Stimulated activated CD8-positive, alpha-beta memory T cell treated with anti-CD3 and anti-CD28 coated beads, Interleukin-15, amount 100 ng/mL, for 48 hours (primary cell): ENCODE data around the gene LY86.

ENCODE experiments used
- DNase-seq, 2 donors: peaks; one replicate each; pipeline ENCODE4 v3.0.0-alpha.2; 2020; ENCODE audit warnings: low read depth in 2 of 2

The LY86 gene

DNA sequence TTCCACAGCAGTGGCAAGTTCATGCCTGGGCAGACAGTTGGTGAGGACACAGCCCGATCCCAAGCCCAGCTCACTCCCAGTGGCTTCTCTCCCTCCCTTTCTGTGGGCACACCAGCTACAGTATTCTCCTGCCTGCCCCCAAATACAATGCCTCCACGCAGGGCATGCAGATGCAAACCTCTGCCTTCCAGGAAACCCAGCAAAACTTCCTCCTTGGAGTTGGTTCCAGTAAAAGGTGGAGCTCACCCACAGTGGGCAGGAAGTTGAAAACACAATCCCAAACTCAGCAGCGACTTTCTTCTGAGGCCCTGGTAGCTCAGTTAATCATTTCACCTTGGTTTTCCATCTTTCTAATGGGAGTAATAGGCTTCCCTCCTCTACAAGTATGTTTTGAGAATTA lies 93.7 kb downstream of the LY86 start:
- DNase-seq, result no peak

DNA sequence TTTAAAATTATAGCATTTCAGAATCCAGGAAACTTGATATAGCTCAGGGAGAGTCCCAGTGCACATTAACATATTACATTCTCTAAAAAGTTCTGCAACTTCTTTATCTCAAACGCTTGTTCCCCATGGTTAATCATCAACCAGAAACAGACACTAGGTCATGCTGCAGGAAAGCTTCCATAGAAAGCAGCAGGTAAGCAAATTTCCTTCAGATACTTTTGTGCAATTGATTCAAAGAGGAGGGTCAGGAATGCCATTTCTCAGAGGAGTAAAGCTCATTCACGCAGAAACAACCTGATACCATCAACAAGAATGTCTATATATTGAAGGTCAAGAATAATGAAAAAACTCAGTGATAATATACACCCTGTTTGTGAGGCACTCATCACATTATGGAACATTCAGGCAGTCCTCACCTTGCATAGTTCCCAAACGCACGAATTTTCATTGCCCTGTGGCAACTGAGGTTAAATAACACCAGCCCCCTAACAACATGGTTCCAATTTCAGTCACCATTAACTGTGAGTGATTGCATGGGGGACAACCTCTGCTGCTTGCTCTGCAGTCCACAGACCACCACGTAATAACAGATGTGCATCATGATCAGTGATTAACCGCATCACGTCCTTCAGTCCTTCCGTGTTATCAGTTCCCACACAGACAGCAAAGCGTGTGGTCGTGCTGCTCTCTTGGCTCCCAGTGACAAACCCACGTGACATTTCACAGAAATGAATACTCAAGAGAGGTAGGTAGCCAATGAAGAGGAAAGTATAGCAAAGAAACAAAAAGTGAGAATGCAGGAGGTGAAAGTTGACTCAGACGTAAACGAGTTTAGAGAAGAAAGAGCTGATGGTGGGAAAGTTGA lies 95.7 kb downstream of the LY86 start:
- DNase-seq, result peak; percentile 28 to 32

DNA sequence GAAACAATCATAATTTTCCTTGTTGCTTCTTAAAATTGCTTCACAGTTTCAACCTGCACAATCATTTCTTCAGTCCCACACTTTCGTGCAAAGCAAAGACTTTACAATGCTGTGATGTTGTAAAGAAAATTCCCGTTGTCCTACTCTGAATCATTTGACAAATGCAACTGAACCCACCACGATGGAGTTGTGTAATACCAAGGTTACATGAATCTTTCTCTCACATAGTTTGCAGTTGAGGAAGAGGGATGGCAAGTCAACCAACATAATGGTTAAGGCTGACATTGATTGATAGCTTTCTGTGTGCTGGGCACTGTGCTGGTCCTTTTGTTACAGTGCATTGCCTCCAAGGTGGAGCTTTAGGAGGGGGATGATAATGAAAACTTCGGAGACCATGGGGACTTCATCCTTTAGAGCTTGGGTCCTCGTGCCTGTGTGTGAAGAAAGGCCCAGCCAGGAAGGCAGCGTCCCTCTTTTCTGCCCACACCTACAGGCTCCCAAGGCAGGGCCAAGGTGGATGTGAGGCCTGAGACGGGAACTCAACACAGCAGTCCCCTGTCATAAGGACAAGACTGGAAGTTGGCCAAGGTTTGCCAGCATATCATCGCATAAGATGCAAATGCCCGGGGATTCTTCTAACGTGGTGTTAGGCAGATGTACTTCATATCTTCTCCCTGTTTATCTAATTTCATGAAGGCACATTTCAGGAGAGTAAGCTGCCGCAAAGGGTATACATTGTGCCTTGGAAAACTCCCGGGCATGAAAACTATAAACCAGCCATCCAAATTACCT lies 96.9 kb downstream of the LY86 start:
- DNase-seq, result no peak

DNA sequence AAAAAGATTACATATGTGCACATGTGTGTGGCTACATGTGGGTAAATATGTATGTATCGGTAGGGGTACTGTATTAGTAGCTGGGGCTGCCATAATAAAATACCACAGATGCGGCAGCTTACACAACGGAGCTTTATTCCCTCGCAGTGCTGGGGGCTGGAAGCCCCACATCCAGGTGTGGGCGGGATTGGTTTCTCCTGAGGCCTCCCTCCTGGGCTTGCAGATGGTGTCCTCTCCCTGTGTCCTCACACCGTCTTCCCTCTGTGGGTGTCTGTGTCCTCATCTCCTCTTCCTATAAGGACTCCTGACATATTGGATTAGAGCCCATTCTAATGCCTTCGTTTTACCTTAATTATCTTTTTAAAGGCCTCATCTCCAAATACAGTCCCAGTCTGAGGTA lies 97.7 kb downstream of the LY86 start:
- no peak for DNase-seq

DNA sequence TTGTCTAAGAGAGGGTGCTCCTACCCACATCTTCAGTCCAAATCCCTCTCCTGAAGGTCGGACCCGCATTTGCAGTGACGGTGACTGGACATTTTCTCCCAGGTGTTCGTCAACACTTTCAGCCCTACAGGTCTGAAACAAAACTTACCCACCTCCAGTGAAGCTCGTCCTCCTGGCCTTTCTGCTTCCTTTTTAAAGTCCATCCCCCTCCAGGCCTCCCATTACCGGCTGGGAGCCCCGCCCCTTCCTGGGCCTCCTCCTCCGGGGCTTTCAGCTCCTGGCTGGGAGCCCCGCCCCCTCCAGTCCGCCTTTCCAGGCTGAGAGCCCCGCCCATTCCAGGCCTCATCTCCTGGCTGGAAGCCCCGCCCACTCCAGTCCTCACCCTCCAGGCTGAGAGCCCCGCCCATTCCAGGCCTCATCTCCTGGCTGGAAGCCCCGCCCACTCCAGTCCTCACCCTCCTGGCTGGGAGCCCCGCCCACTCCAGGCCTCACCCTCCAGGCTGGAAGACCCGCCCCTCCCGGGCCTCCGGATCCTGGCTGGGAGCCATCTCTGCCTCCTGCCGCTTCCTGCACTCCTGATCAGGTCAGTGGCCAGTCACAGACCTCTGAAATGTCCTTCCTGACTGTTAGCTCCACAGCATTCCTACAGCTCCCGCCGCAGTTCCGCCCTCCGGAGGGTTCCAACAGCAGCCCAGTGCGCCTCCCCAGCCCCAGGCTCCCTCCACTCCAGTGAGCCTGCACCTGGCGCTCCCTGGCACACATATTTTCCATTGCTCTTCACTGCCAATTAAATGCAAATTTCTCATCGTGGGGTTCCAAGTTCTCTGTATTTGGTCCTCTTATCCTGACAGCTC lies 98.5 kb downstream of the LY86 start:
- DNase-seq, result peak; percentile 4 to 29

DNA sequence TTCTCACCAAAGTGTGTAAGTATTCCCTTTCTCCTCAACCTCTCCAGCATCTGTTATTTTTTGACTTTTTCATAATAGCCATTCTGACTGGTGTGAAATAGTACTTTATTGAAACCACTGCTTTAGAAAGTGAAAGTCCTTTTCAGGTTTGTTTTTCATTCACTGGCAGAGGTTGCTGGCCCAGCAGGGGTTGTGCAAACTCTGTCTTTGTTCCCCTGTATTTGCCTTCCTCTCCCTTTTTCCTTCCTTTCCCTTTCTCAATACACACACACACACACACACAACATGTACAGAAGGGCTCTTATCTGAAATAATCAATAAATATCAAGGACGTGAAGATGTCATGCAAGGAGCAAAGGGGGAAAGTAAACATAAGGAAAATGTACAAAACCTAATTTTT lies 99.8 kb downstream of the LY86 start:
- no peak for DNase-seq

DNA sequence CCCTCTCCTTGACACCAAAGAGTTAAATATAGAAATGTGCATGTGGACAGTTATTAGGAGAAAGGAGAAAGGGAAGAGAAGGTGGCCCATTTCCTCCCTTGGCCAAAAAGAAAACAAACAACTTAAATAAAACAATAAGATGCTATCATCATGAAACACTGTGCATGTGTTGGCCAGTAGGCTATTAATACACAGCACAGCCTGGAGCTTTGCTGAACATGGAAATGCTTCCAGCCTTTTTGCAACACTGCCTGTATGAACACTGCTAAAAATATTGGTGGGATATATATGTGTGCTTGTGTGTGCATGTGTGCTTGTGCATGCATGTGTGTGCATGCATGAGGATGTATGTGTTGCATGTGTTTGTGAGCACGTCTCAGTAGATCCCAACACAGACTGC lies 100.4 kb downstream of the LY86 start:
- DNase-seq, result no peak

DNA sequence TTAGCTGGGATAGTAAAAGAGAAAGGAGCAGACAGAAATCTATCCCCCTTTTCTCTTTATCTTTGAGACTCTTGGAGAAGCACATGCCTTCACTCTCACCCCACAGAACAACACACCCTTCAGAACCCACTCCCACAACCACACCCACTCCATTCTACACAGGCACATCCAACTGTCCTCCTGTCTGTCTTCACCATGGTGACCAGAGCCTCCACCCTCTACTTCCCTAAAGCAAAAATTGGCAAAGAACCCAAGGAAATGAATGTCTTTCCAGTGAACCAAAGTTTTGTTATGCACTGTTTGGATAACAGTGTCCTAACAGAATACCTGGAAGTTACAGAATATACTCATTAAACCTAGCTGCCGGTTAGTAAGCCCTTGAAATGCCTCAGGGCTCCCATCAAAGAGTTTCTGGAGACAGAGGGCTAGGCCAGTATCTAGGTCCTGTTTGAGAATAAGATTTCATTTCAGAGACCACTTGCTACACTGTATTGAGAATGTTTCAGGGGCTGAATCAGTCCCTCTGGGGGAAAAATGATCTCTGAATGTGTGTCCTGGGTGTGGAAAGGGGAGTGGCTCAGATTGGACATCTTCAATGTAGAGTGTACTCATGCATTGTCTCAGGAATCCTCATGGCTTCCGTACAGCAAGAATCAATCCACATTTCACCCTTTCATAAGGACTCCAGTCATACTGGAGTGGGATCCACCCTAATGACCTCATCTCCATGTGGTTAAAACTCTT lies 101.1 kb downstream of the LY86 start:
- DNase-seq, result no peak

DNA sequence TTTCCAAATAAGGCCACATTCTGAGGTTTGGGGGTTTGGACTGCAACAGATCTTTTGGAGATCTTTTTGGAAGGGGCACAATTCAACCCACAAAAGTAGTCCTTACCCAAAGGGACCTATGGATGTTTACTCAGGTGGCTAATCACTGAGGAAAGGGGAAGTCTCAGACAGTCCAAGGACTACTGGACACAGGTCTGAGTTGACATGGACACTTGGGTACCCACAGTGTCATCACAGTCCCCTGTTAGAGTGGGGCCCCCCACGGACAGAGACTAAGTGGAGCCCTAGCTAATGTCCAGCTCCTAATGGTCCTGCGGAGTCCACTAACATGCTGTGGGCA lies 101.6 kb downstream of the LY86 start:
- DNase-seq, result no peak

DNA sequence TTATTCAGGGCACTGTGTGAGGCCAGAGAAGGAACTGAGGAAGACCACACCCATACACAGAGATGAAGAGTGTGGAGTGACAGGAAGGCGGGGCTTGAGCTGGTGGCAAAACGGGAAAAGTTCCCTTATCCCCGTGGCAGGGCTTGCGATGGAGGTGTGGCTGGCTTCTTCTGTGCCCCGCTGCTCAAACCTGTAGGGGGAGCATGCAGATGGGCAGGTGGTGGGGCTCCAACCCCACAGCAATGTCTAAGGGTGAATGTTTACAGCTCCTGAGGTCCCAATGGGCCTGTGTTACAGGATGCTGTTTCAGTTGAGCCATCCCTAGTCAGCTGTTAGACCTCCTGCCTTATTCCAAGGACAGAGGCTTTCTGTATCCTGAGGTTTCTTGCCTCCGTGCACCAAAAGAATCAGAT lies 105.9 kb downstream of the LY86 start:
- no peak for DNase-seq

DNA sequence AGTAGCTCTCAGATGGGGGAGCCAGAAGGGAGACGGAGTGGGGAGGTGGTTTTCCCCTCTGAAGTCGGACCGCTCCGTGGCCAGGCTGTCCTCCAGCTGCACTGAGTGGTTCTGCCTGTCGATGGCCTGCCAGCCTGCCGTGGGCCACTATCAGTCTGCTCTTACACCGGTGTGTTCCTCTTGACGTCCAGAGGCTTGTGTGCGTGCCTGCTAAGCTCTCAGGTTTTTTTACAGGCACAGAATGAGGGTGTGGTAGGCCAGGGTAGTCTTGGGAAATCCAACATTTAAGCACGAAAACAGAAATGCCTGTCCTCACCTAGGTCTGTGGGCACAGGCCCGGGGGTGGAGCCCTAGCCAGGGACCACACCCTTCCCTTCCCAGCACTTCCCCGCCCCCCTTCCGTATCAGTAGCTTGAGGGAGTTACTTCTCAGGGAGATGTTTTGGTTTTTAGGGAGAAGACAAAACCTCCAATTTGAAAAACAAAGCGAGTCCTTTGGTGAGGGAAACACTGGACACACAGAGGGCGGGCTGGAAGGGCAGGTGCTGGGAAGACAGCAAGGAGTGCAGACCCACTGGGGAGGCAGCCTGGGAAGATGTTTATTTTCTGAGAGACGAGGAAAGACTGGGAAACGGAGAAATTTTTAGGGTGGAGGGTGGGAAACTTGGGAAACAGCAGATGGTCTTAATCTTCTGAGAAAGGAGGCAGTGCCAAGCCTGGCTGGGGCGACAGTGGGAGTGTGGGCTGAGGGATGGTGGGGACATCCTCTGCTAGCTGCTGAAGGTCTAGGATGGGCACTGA lies 106.5 kb downstream of the LY86 start:
- no peak for DNase-seq

DNA sequence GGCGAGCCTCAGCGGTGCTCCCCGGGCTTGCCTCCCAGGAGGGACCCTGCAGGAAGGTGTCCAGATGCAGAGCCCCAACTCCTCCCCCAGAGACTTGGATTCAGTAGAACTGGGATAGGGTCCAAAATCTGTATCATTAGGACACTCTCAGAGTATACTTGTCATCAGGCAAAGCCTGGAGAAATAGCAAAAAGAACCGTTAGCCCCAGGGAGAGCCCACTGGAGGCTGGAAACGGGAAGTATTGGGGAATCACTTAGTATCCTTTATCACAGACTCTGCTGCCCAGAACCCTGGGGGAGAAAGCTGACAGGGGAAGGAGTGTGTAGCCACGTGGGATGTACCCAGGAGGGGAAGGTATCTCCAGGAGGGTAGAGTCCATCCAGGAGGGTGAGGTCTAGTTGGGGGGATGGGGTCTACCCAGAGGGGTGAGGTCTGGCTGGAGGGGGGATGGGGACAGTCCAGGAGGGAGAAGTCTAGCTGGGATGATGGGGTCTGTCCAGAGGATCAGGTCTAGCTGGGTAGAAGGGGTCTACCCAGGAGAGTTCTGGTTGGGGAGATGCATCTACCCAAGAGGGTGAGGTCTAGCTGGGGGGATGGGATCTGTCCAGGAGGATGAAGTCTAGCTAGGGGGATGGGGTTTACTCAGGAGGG lies 107.2 kb downstream of the LY86 start:
- no peak for DNase-seq

DNA sequence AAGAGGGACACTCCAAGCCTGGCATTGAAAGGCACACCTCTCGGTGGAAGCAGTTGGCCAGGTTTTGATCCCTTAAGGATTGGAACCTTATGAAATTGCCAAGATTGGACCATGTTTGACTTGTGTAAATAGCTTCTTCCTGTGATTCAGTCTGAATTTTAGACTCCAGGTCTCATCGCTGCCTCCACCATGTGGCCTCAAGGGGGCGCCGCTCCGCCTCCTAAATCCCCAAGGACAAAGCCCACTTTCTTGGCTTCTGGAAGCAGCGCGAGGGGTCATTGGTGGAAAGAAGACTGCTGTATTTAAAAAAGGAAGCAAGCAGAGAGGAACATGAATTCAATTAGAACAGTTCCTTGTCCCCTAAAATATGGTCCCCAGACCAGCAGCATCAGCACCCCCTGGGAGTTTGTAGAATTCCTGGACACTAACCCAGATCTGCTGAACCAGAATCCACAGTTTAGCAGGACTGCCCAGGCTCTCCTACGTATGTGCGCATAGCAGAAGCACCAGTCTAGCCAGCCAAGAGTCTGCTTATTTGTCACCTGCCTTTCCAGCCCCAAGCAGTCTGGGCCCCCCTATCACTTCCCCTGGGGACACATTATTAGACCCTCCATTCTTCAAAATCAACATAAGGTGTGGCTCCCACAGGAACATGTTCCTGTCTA lies 108.5 kb downstream of the LY86 start:
- no peak for DNase-seq

DNA sequence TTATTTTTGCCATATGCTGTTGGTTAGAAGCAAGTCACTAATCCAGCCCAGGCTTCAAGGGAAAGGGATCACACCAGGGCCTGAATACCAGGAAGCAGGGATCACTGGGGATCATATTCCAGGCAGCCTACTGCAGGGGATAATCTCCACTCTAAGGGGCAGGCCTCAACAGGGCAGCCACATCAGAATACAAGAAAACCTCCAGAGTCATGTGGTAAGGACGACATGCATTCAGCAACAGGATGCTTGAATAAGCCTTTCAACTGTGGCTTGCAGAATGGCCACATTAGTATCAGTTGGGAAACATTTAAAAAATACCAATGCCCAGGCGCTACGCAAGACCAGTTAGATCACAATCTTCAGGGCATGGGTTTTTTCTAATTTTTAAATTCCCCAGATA lies 109.1 kb downstream of the LY86 start:
- no peak for DNase-seq

DNA sequence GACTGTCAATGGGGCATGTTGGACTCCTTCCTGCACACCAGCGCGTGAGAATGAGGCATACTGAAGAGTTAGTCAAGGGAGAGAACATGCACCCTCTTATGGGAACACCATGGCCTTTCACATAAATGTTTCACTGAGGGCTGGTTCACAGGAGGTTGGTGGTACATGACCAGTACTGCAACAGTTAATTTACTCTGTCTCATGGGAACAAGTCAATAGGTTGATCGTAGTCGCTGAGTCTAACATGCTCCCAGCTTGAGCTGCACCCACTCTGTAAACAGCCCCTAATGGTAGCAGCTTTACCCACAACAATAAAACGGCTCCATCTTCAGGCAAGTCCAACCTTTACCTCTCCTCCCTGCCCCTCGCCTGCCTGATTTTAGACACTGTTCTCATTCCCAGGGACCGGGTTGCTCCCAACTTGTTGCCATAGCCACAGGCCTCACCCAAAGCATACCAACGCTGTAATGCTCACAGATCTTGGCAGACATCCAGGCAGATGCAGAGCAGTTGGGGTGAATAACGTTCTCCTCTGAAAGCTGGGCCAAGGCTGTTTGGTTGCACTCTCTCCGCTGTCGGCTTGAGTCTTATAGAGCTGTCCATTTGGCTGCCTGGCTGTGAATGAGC lies 111.3 kb downstream of the LY86 start:
- DNase-seq, result no peak

DNA sequence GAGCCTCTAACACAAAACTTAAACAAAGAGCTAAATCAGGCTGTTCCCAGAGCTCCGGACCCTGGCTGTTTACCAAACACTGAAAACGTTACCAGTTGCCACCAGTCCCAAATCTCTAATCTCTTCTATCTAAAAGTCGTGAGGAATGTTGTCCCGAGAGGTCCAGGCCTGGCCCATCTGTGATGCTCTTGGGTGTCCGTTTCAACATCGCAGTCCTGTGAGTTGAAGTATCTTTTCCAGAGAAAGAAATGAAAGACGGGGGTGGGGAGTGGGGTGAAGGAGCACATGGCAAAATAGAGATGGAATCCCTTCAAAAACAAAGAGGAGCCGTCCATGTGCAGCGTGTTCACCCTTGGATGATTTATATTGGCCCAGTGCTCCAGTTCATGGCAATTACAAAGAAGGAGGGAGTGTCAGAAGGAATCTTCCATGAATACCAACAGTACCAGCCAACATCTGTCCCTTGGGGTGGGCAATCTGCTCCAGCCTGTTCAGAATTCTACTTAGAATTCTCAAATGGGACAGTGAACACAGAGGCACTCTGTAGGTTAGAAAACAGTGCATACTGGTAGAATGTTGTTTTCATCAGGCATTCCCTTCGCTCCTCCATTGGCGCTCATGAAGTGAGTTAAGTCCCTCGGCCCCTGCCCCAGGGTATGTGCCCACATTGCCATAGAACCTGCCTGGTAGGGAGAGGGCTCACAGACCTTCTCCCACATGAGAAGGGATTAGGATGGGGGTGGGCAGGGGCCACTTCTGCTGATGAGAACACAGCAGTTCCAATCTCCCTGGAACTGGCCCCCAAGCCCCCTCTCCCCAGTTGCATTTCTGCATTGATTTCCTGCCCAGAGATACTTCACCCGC lies 112.1 kb downstream of the LY86 start:
- no peak for DNase-seq

DNA sequence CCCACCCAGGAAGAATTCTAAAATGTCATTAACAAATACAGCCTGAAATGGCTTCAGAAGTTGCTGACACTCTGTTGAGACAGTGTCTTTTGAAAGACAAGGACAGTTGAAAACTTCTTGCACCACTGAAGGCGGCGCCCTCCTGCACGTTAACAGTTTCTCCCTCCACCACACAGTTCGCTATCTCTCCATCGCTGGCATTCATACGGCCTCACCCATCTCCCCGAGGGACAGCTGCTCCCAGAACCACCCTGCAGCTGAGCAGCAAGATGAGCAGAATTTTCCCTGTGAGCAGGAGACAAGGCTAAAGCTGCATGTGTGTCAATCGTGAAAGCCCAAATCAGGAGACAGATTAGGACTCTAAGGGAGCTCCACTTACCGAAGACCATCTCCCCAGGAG lies 113.3 kb downstream of the LY86 start:
- DNase-seq, result no peak

DNA sequence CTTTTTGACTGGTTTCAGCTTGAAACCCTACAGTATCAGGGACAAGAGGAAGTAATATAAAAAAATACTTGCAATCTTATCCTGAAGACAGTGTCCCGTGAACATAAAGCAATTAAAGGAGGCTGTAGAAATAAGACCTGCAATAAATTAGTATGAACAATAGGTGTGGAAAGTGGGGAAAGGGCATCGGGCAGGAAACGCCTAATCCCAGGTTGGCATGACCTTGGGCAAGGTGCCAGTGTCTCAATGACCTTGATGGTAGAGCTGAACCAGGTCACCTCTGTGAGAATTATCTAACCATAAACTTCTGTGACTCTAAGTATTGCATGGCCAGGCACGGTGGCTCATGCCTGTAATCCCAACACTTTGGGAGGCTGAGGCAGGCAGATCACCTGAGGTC lies 115.2 kb downstream of the LY86 start:
- DNase-seq, result no peak
